HepG2 (cell line): Measurements from ENCODE around the gene SNED1. TPM values are rescaled to one million over a fixed set of nuclear protein-coding genes. Genes with fewer than 3 reads are reported as not detected.

Experiments
- ATAC-seq: fragments of 200-7000 bp; cut with Tn5 transposase; 3 replicates; pipeline ENCODE4 v1.9.1; 2020; ENCODE audit warnings: mild to moderate bottlenecking, moderate library complexity
- BruUV-seq: library from RNA; stranded (reverse); fragments of 400-500 nt; replicated peaks from 2 replicates; lab custom pipeline; 2021; lab: Mats Ljungman, UMichigan
- CTCF ChIA-PET: fragments of 300-600 bp; formaldehyde crosslinking; extraction: SDS; loops from one replicate; lab custom pipeline; 2021; ENCODE audit warnings: low total read pairs, inconsistent platforms, low intra/inter-chr PET ratio; lab: Yijun Ruan, JAX
- POLR2A ChIA-PET: fragments of 350-600 bp; sonication (Branson Sonifier 250); formaldehyde crosslinking; loops from one replicate; lab custom pipeline; 2020; ENCODE audit warnings: antibody characterized with exemption, inconsistent platforms; lab: Yijun Ruan, JAX
- DNase-seq: peaks from one replicate; pipeline ENCODE4 v3.0.0-alpha.2; 2015; ENCODE audit warnings: low spot score
- FAIRE-seq: peaks from 3 replicates; lab custom pipeline; 2011; peaks lifted over from hg19 to GRCh38; lab: Jason Lieb, UNC
- H2AFZ ChIP-seq: one replicate; pipeline ENCODE4 v1.6.1; 2011; ENCODE audit warnings: low read length, inconsistent platforms
- H3K27ac ChIP-seq: fragments of 300-600 bp; 3 replicates; pipeline ENCODE4 v1.8.0; 2011; ENCODE audit warnings: mixed run types, mild to moderate bottlenecking, mixed read lengths, low read length, inconsistent platforms; ENCODE audit not compliant: insufficient read depth; ENCODE audit errors: extremely low read length
- H3K27me3 ChIP-seq, 2 experiments: fragments of 200-600 bp in 1 of 2; 2 replicates in 1 of 2; 3 replicates in 1 of 2; pipeline versions ENCODE4 v1.6.0 to v1.8.0; 2011; ENCODE audit warnings: low read length in 2 of 2, mild to moderate bottlenecking in 2 of 2, moderate library complexity in 2 of 2, inconsistent platforms in 1 of 2; ENCODE audit not compliant: insufficient read depth in 2 of 2, control insufficient read depth in 1 of 2
- H3K36me3 ChIP-seq, 2 experiments: fragments of 200-600 bp in 1 of 2; replicated peaks in 1 of 2; 2 replicates in 1 of 2; 3 replicates in 1 of 2; pipeline versions ENCODE4 v1.5.1 to v1.8.0; 2011; ENCODE audit warnings: low read length in 2 of 2, inconsistent platforms in 1 of 2; ENCODE audit not compliant: insufficient read depth in 2 of 2, control insufficient read depth in 1 of 2
- H3K4me1 ChIP-seq: 2 replicates; pipeline ENCODE4 v1.5.1; 2012; ENCODE audit warnings: low read length, inconsistent platforms; ENCODE audit not compliant: insufficient read depth
- H3K4me2 ChIP-seq: 2 replicates; pipeline ENCODE4 v1.6.0; 2011; ENCODE audit warnings: low read depth, low read length, inconsistent platforms
- H3K4me3 ChIP-seq, 3 experiments: fragments of 200-600 bp in 1 of 3; sonication (generic), shearing (Covaris generic) in 1 of 3; replicated peaks in 1 of 3; 2 replicates each; pipeline ENCODE4 v1.5.1; 2011 to 2016; ENCODE audit warnings: low read length in 3 of 3, inconsistent platforms in 2 of 3, low read depth in 2 of 3, mild to moderate bottlenecking in 2 of 3, control low read depth in 1 of 3, mixed read lengths in 1 of 3; ENCODE audit not compliant: insufficient read depth in 1 of 3
- H3K79me2 ChIP-seq: one replicate; pipeline ENCODE4 v1.6.1; 2011; ENCODE audit warnings: low read length, inconsistent platforms; ENCODE audit not compliant: insufficient read depth
- H3K9ac ChIP-seq: 2 replicates; pipeline ENCODE4 v1.6.0; 2011; ENCODE audit warnings: mild to moderate bottlenecking, low read depth, low read length, inconsistent platforms; ENCODE audit not compliant: insufficient read depth
- H3K9me3 ChIP-seq: 2 replicates; pipeline ENCODE4 v1.5.1; 2012; ENCODE audit warnings: mild to moderate bottlenecking, low read length
- H4K20me1 ChIP-seq: 2 replicates; pipeline ENCODE4 v1.6.0; 2011; ENCODE audit warnings: inconsistent platforms, mild to moderate bottlenecking, low read length, moderate library complexity; ENCODE audit not compliant: insufficient read depth
- FOXJ3 ChIP-seq: sonication (generic); formaldehyde crosslinking; IDR thresholded peaks from 2 replicates; pipeline ENCODE4 v1.4.0; 2020; ENCODE audit warnings: missing genetic modification reagents, mild to moderate bottlenecking, borderline replicate concordance
- GPBP1L1 ChIP-seq: sonication (generic); formaldehyde crosslinking; IDR thresholded peaks from 2 replicates; pipeline ENCODE4 v1.5.0; 2020; ENCODE audit warnings: mild to moderate bottlenecking, missing genetic modification reagents
- NRL ChIP-seq: sonication (generic); formaldehyde crosslinking; IDR thresholded peaks from 2 replicates; pipeline ENCODE4 v1.5.0; 2020; ENCODE audit warnings: missing genetic modification reagents, mild to moderate bottlenecking, moderate library complexity, borderline replicate concordance
- REPIN1 ChIP-seq: sonication (generic); formaldehyde crosslinking; IDR thresholded peaks from 2 replicates; pipeline ENCODE4 v1.8.0; 2022; ENCODE audit warnings: missing genetic modification reagents, low read depth, mild to moderate bottlenecking, borderline replicate concordance
- RFXAP ChIP-seq: sonication (generic); formaldehyde crosslinking; IDR thresholded peaks from 2 replicates; pipeline ENCODE4 v1.4.0; 2020; ENCODE audit warnings: missing genetic modification reagents, borderline replicate concordance
- SRY ChIP-seq: sonication (generic); formaldehyde crosslinking; IDR thresholded peaks from 2 replicates; pipeline ENCODE4 v1.8.0; 2022; ENCODE audit warnings: mild to moderate bottlenecking, missing genetic modification reagents
- U2AF2 ChIP-seq: fragments of 200-400 bp; formaldehyde crosslinking; IDR thresholded peaks from 2 replicates; pipeline ENCODE4 v1.6.1; 2017; ENCODE audit warnings: low read depth, mild to moderate bottlenecking, low read length
- ZNF362 ChIP-seq: sonication (generic); formaldehyde crosslinking; IDR thresholded peaks from 2 replicates; pipeline ENCODE4 v1.4.0; 2020; ENCODE audit warnings: missing genetic modification reagents, mild to moderate bottlenecking, borderline replicate concordance
- ZNF616 ChIP-seq: sonication (generic); formaldehyde crosslinking; IDR thresholded peaks from 2 replicates; pipeline ENCODE4 v1.5.0; 2020; ENCODE audit warnings: low read depth, mild to moderate bottlenecking, missing genetic modification reagents
- WGBS: methylation state at CpG from one replicate; pipeline ENCODE4 v1.1.6; 2017; ENCODE audit warnings: low lambda C conversion rate; 5-methylcytosine and 5-hydroxymethylcytosine counted together
- in situ Hi-C: cut with HindIII; loops from 2 replicates; pipeline ENCODE4 v1.10.0; 2017; ENCODE audit warnings: low pct_unique_long_range_greater_than_20kb; ENCODE audit not compliant: extremely low pct_ligation_motif_present
- intact Hi-C: fragments of 100-400 bp; cut with micrococcal nuclease; formaldehyde crosslinking; loops from one replicate; pipeline ENCODE4 v1.10.0; 2022; ENCODE audit not compliant: unreplicated experiment
- polyA plus RNA-seq, 8 experiments: library from polyadenylated mRNA; depleted of rRNA in 3 of 8; stranded (reverse) in 7 of 8; unstranded in 1 of 8; fragments of >200 nt; fragmentation: Illumina TruSeq in 4 of 8; extraction: Trizol in 4 of 8; gene quantifications; 2 replicates each; pipeline versions ENCODE4 v1.2.1 to v1.2.3, GENCODE V29; 2011 to 2016; ENCODE audit warnings: low read depth in 4 of 8, missing spikeins in 1 of 8, mixed read lengths in 1 of 8; ENCODE audit not compliant: insufficient read depth in 1 of 8
- total RNA-seq, 5 experiments: library from RNA; depleted of rRNA; stranded (reverse); fragments of >200 nt; fragmentation: Illumina TruSeq; extraction: Trizol; gene quantifications; 2 replicates each; pipeline ENCODE4 v1.2.3, GENCODE V29; 2016; ENCODE audit warnings: low read depth in 1 of 5
- TF ChIP-seq, protein P1 (sequence below): sonication (generic); formaldehyde crosslinking; IDR thresholded peaks from 2 replicates; pipeline ENCODE4 v1.4.0; 2020; ENCODE audit warnings: mild to moderate bottlenecking, missing genetic modification reagents
- TF ChIP-seq, protein P2 (sequence below): sonication (generic); formaldehyde crosslinking; IDR thresholded peaks from 2 replicates; pipeline ENCODE4 v1.9.0; 2021; ENCODE audit warnings: missing genetic modification reagents, borderline replicate concordance

Gene SNED1
- total and polyA plus RNA-seq, 2 of the 13 experiments (the other 11 are each of a cell fraction or from before 2014, with no cell fraction given) = 0.15 to 0.65 TPM

DNA sequence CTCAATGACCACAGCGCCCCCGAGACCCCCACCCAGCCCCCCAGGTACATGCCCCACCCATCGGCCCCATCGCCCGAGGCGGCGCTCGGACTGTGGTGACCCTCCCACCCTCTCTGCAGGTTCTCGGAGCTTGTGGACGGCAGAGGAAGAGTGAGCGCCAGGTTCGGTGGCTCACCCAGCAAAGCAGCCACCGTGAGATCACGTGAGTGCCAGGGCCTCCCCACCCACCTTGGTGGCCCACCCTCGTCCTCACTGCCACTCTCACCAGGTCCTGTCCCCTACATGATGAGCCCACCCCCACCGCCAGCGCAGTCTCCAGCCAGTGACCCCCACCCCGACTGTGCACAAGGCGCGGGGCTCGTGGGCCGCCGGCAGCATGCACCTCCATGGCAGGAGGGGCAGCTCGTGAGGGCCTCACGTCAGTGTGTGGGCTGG lies 73.3 kb downstream of the SNED1 start:
- no peak overlapping the region for H3K9ac ChIP-seq

More for the DNA sequence above, 73.3 kb downstream of the SNED1 start:
- FAIRE-seq = no peak
- Histone ChIP-seq H3K79me2 (no peaks in the 10 kb centered on the region), H4K20me1 (no peaks in the 10 kb centered on the region; the same call in 1 of the 2 replicates), H3K27ac (no peak overlapping the region), H2AFZ (no peak overlapping the region)
- DNase-seq = no peak
- TF ChIP-seq RFXAP (CRISPR knock-in tag) (no peak), FOXJ3 (no peak), GPBP1L1 (CRISPR knock-in tag) (no peak), ZNF616 (CRISPR knock-in tag) (no peak), NRL (CRISPR knock-in tag) (no peak), U2AF2 (no peak), SRY (no peak), ZNF362 (CRISPR knock-in tag) (no peak), REPIN1 (CRISPR knock-in tag) (no peak)
- TF ChIP-seq, protein P1, sequence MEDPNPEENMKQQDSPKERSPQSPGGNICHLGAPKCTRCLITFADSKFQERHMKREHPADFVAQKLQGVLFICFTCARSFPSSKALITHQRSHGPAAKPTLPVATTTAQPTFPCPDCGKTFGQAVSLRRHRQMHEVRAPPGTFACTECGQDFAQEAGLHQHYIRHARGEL (CRISPR knock-in tag) = no peak
- TF ChIP-seq, protein P2, sequence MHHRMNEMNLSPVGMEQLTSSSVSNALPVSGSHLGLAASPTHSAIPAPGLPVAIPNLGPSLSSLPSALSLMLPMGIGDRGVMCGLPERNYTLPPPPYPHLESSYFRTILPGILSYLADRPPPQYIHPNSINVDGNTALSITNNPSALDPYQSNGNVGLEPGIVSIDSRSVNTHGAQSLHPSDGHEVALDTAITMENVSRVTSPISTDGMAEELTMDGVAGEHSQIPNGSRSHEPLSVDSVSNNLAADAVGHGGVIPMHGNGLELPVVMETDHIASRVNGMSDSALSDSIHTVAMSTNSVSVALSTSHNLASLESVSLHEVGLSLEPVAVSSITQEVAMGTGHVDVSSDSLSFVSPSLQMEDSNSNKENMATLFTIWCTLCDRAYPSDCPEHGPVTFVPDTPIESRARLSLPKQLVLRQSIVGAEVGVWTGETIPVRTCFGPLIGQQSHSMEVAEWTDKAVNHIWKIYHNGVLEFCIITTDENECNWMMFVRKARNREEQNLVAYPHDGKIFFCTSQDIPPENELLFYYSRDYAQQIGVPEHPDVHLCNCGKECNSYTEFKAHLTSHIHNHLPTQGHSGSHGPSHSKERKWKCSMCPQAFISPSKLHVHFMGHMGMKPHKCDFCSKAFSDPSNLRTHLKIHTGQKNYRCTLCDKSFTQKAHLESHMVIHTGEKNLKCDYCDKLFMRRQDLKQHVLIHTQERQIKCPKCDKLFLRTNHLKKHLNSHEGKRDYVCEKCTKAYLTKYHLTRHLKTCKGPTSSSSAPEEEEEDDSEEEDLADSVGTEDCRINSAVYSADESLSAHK (CRISPR knock-in tag) = no peak
- TF ChIP-seq, all 625 proteins: peak for 0
- ChIA-PET CTCF (no interaction called here), POLR2A (no interaction called here)
- no peak for ATAC-seq
- H3K36me3 ChIP-seq = peaks cover 1 to 4% of the 10 kb centered on the region in 2 experiments; a peak in 1 of 5 replicates
- peaks cover 15 to 38% of the 10 kb centered on the region in 2 experiments for H3K27me3 ChIP-seq
- in situ Hi-C loops (no loop called here), intact Hi-C loops (no loop called here)
- peaks cover 23% of the 10 kb centered on the region; the same call in 1 of the 2 replicates for H3K4me1 ChIP-seq
- no TSS peak for BruUV-seq
- no peak overlapping the region for H3K4me3 ChIP-seq
- WGBS = 86% methylated on average over 25 of the region's 25 CpGs
- H3K4me2 ChIP-seq = no peak overlapping the region
- H3K9me3 ChIP-seq = no peaks in the 10 kb centered on the region
